HepG2 (cell line): ENCODE data around the gene POLE. TPM values are rescaled to one million over a fixed set of nuclear protein-coding genes. Genes with fewer than 3 reads are reported as not detected.

Source experiments
- ARNT2 ChIP-seq: sonication (generic); formaldehyde crosslinking; IDR thresholded peaks from 2 replicates; pipeline ENCODE4 v1.8.0; 2022; ENCODE audit warnings: mild to moderate bottlenecking, low read depth, missing genetic modification reagents, moderate library complexity
- BHLHE40 ChIP-seq: IDR thresholded peaks from 2 replicates; pipeline ENCODE4 v1.6.1; 2011; ENCODE audit warnings: low read length, improper control_type of control experiment
- CHD4 ChIP-seq: fragments of 200-600 bp; sonication (generic); IDR thresholded peaks from 2 replicates; pipeline ENCODE4 v1.7.0; 2017; ENCODE audit warnings: mild to moderate bottlenecking, low read length, borderline replicate concordance
- ELF1 ChIP-seq: sonication (generic); formaldehyde crosslinking; IDR thresholded peaks from 2 replicates; pipeline ENCODE4 v1.4.0; 2020; ENCODE audit warnings: missing genetic modification reagents
- ESRRA ChIP-seq: sonication (generic); formaldehyde crosslinking; IDR thresholded peaks from 2 replicates; pipeline ENCODE4 v1.5.1; 2020; ENCODE audit warnings: mild to moderate bottlenecking, low read depth, missing genetic modification reagents
- HDAC6 ChIP-seq: fragments of 200-600 bp; sonication (generic); IDR thresholded peaks from 2 replicates; pipeline ENCODE4 v1.7.0; 2017; ENCODE audit warnings: mild to moderate bottlenecking, antibody characterized with exemption, low read length, low read depth
- HES4 ChIP-seq: sonication (generic); formaldehyde crosslinking; IDR thresholded peaks from 2 replicates; pipeline ENCODE4 v1.9.0; 2021; ENCODE audit warnings: mild to moderate bottlenecking, missing genetic modification reagents, borderline replicate concordance
- PAX8 ChIP-seq: sonication (generic); formaldehyde crosslinking; IDR thresholded peaks from 2 replicates; pipeline ENCODE4 v1.8.0; 2022; ENCODE audit warnings: mild to moderate bottlenecking, missing genetic modification reagents, borderline replicate concordance
- PHB2 ChIP-seq: fragments of 450-650 bp; IDR thresholded peaks from 2 replicates; pipeline ENCODE4 v1.6.1; 2018; ENCODE audit not compliant: partially characterized antibody
- RXRA ChIP-seq: sonication (generic); formaldehyde crosslinking; IDR thresholded peaks from 2 replicates; pipeline ENCODE4 v1.5.1; 2020; ENCODE audit warnings: missing genetic modification reagents
- SALL1 ChIP-seq: sonication (generic); formaldehyde crosslinking; IDR thresholded peaks from 2 replicates; pipeline ENCODE4 v1.8.0; 2022; ENCODE audit warnings: mild to moderate bottlenecking, missing genetic modification reagents
- SPEN ChIP-seq: sonication (generic); formaldehyde crosslinking; IDR thresholded peaks from 2 replicates; pipeline ENCODE4 v1.5.1; 2020; ENCODE audit warnings: low read depth, mild to moderate bottlenecking, missing genetic modification reagents
- TIGD3 ChIP-seq: sonication (generic); formaldehyde crosslinking; IDR thresholded peaks from 2 replicates; pipeline ENCODE4 v1.5.1; 2020; ENCODE audit warnings: mild to moderate bottlenecking, missing genetic modification reagents, borderline replicate concordance
- U2AF1 ChIP-seq: fragments of 200-400 bp; formaldehyde crosslinking; optimal IDR thresholded peaks from 2 replicates; pipeline ENCODE3; 2017; ENCODE audit warnings: mild to moderate bottlenecking, low read depth, low read length
- ZC3H13 ChIP-seq: sonication (generic); formaldehyde crosslinking; IDR thresholded peaks from 2 replicates; pipeline ENCODE4 v1.8.1; 2023; ENCODE audit warnings: mild to moderate bottlenecking, missing genetic modification reagents, moderate library complexity
- ZFY ChIP-seq: sonication (generic); formaldehyde crosslinking; IDR thresholded peaks from 2 replicates; pipeline ENCODE4 v1.4.0; 2020; ENCODE audit warnings: missing genetic modification reagents
- ZMYM3 ChIP-seq: sonication (generic); formaldehyde crosslinking; IDR thresholded peaks from 2 replicates; pipeline ENCODE4 v1.5.1; 2020; ENCODE audit warnings: mild to moderate bottlenecking, missing genetic modification reagents
- ZNF224 ChIP-seq: sonication (generic); formaldehyde crosslinking; IDR thresholded peaks from 2 replicates; pipeline ENCODE4 v1.5.0; 2020; ENCODE audit warnings: mild to moderate bottlenecking, missing genetic modification reagents
- ZNF33B ChIP-seq: sonication (generic); formaldehyde crosslinking; IDR thresholded peaks from 2 replicates; pipeline ENCODE4 v1.5.1; 2020; ENCODE audit warnings: mild to moderate bottlenecking, missing genetic modification reagents
- ZNF430 ChIP-seq: sonication (generic); formaldehyde crosslinking; IDR thresholded peaks from 2 replicates; pipeline ENCODE4 v1.9.0; 2021; ENCODE audit warnings: mild to moderate bottlenecking, missing genetic modification reagents
- ZNF451 ChIP-seq: sonication (generic); formaldehyde crosslinking; IDR thresholded peaks from 2 replicates; pipeline ENCODE4 v1.5.0; 2020; ENCODE audit warnings: mild to moderate bottlenecking, missing genetic modification reagents
- ZNF619 ChIP-seq: sonication (generic); formaldehyde crosslinking; IDR thresholded peaks from 2 replicates; pipeline ENCODE4 v1.4.0; 2020; ENCODE audit warnings: mild to moderate bottlenecking, missing genetic modification reagents
- ZNF703 ChIP-seq: sonication (generic); formaldehyde crosslinking; IDR thresholded peaks from 2 replicates; pipeline ENCODE4 v1.5.1; 2020; ENCODE audit warnings: missing genetic modification reagents, mild to moderate bottlenecking, moderate library complexity, borderline replicate concordance
- ZNF709 ChIP-seq: sonication (generic); formaldehyde crosslinking; IDR thresholded peaks from 2 replicates; pipeline ENCODE4 v1.5.0; 2020; ENCODE audit warnings: mild to moderate bottlenecking, missing genetic modification reagents
- ZNF724P ChIP-seq: sonication (generic); formaldehyde crosslinking; IDR thresholded peaks from 2 replicates; pipeline ENCODE4 v1.8.0; 2022; ENCODE audit warnings: missing genetic modification reagents, borderline replicate concordance
- ZNF761 ChIP-seq: sonication (generic); formaldehyde crosslinking; conservative IDR thresholded peaks from 2 replicates; pipeline ENCODE4 v1.4.0; 2020; ENCODE audit warnings: mild to moderate bottlenecking, missing genetic modification reagents
- ZNF768 ChIP-seq: sonication (generic); formaldehyde crosslinking; IDR thresholded peaks from 2 replicates; pipeline ENCODE4 v1.4.0; 2020; ENCODE audit warnings: missing genetic modification reagents
- ZSCAN25 ChIP-seq: sonication (generic); formaldehyde crosslinking; IDR thresholded peaks from 2 replicates; pipeline ENCODE4 v1.8.0; 2022; ENCODE audit warnings: mild to moderate bottlenecking, missing genetic modification reagents
- polyA plus RNA-seq, 8 experiments: library from polyadenylated mRNA; depleted of rRNA in 3 of 8; stranded (reverse) in 7 of 8; unstranded in 1 of 8; fragments of >200 nt; fragmentation: Illumina TruSeq in 4 of 8; extraction: Trizol in 4 of 8; gene quantifications; 2 replicates each; pipeline versions ENCODE4 v1.2.1 to v1.2.3, GENCODE V29; 2011 to 2016; ENCODE audit warnings: low read depth in 4 of 8, missing spikeins in 1 of 8, mixed read lengths in 1 of 8; ENCODE audit not compliant: insufficient read depth in 1 of 8
- total RNA-seq, 5 experiments: library from RNA; depleted of rRNA; stranded (reverse); fragments of >200 nt; fragmentation: Illumina TruSeq; extraction: Trizol; gene quantifications; 2 replicates each; pipeline ENCODE4 v1.2.3, GENCODE V29; 2016; ENCODE audit warnings: low read depth in 1 of 5
- TF ChIP-seq, protein P1 (sequence below): sonication (generic); formaldehyde crosslinking; IDR thresholded peaks from 2 replicates; pipeline ENCODE4 v1.4.0; 2020; ENCODE audit warnings: mild to moderate bottlenecking, missing genetic modification reagents
- TF ChIP-seq, protein P2 (sequence below): sonication (generic); formaldehyde crosslinking; IDR thresholded peaks from 2 replicates; pipeline ENCODE4 v1.4.0; 2020; ENCODE audit warnings: mild to moderate bottlenecking, missing genetic modification reagents

Gene POLE
- total and polyA plus RNA-seq, 2 of the 13 experiments (the other 11 are each of a cell fraction or from before 2014, with no cell fraction given) = 25.3 to 52.2 TPM

DNA sequence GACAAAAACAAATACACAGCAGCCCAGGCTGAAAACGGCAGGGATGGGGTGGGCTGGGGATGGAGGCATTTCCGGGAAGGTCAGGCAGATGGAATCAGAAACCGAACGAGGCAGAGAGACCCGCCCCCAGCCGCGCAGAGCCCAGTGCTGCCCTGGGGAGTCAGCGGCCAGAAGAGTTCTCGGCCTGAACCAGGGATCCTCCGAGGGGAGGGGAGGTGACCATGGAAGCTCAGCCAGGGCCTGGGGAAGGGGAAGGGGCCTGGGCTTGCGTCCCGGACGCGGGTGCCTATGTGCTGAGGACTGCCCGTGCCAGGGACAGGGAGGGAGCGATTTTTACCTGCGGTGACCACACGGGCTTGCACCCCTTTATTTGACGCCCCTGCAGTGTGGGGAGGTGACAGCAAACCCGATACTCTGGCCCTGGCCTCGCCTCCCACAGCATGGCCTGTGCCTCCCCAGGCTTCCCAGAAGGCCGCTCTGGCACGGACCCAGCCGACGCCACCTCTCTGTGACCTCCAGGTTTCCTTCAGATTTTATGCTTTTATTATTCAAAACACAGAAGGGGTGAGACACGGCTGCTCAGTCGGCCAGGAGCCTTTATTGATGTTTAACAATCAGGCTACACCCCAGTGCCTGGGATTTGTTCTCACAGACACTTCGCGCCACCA is 84.4 kb downstream of the POLE start (continued):
- TF ChIP-seq ZNF224 (CRISPR knock-in tag) (no peak), U2AF1 (no peak), CHD4 (no peak), ZFY (0 out of 2 replicates have a peak, but pooled peaks have one; percentile 24), ZNF761 (CRISPR knock-in tag) (no peak), ZNF33B (no peak), ZNF430 (0 out of 2 replicates have a peak, but pooled peaks have one; percentile 30), ZMYM3 (CRISPR knock-in tag) (no peak), TIGD3 (no peak), ZNF768 (CRISPR knock-in tag) (no peak), HDAC6 (no peak), ARNT2 (CRISPR knock-in tag) (no peak), HES4 (no peak), ZSCAN25 (CRISPR knock-in tag) (peak; percentile 58; the same call in 1 of the 2 replicates), RXRA (no peak), BHLHE40 (no peak), ZNF703 (CRISPR knock-in tag) (no peak), SALL1 (CRISPR knock-in tag) (no peak), PHB2 (no peak), ZNF451 (no peak), PAX8 (no peak), ESRRA (CRISPR knock-in tag) (no peak), ZNF709 (CRISPR knock-in tag) (peak; percentile 31; the same call in 1 of the 2 replicates), ZC3H13 (CRISPR knock-in tag) (no peak), ZNF724P (CRISPR knock-in tag) (no peak), ZNF619 (CRISPR knock-in tag) (no peak), ELF1 (CRISPR knock-in tag) (0 out of 2 replicates have a peak, but pooled peaks have one; percentile 21), SPEN (CRISPR knock-in tag) (0 out of 2 replicates have a peak, but pooled peaks have one; percentile 21)
- TF ChIP-seq, protein P1, sequence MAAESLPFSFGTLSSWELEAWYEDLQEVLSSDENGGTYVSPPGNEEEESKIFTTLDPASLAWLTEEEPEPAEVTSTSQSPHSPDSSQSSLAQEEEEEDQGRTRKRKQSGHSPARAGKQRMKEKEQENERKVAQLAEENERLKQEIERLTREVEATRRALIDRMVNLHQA (CRISPR knock-in tag) = no peak
- TF ChIP-seq, protein P2, sequence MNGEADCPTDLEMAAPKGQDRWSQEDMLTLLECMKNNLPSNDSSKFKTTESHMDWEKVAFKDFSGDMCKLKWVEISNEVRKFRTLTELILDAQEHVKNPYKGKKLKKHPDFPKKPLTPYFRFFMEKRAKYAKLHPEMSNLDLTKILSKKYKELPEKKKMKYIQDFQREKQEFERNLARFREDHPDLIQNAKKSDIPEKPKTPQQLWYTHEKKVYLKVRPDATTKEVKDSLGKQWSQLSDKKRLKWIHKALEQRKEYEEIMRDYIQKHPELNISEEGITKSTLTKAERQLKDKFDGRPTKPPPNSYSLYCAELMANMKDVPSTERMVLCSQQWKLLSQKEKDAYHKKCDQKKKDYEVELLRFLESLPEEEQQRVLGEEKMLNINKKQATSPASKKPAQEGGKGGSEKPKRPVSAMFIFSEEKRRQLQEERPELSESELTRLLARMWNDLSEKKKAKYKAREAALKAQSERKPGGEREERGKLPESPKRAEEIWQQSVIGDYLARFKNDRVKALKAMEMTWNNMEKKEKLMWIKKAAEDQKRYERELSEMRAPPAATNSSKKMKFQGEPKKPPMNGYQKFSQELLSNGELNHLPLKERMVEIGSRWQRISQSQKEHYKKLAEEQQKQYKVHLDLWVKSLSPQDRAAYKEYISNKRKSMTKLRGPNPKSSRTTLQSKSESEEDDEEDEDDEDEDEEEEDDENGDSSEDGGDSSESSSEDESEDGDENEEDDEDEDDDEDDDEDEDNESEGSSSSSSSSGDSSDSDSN (CRISPR knock-in tag) = no peak
